ENCODE measurements around the gene NBEAL2. TPM values are rescaled to one million over a fixed set of nuclear protein-coding genes. Genes with fewer than 3 reads are reported as not detected.

Gene NBEAL2
- total RNA-seq, 1 experiment from 2014 or later, result 80.0 TPM

- Mint-ChIP-seq H3K36me3 (peaks cover 30% of the 10 kb centered on the region), H3K4me3 (no peak overlapping the region), H3K27ac (no peak overlapping the region), H3K27me3 (ENCODE audit: low read depth) (no peaks in the 10 kb centered on the region), H3K4me1 (no peaks in the 10 kb centered on the region), H3K9me3 (no peaks in the 10 kb centered on the region)
- ATAC-seq (no peak), DNase-seq (ENCODE audit: low spot score) (no peak)
- CTCF ChIA-PET, result no interaction called here
- no peak for TF ChIP-seq MYBL2 (CRISPR knock-in tag; IDR thresholded peaks at IDR 0.05)
- no peak for TF ChIP-seq NFYB (CRISPR knock-in tag; conservative IDR thresholded peaks at IDR 0.05; ENCODE audit: low read depth)
- TF ChIP-seq, protein P1, sequence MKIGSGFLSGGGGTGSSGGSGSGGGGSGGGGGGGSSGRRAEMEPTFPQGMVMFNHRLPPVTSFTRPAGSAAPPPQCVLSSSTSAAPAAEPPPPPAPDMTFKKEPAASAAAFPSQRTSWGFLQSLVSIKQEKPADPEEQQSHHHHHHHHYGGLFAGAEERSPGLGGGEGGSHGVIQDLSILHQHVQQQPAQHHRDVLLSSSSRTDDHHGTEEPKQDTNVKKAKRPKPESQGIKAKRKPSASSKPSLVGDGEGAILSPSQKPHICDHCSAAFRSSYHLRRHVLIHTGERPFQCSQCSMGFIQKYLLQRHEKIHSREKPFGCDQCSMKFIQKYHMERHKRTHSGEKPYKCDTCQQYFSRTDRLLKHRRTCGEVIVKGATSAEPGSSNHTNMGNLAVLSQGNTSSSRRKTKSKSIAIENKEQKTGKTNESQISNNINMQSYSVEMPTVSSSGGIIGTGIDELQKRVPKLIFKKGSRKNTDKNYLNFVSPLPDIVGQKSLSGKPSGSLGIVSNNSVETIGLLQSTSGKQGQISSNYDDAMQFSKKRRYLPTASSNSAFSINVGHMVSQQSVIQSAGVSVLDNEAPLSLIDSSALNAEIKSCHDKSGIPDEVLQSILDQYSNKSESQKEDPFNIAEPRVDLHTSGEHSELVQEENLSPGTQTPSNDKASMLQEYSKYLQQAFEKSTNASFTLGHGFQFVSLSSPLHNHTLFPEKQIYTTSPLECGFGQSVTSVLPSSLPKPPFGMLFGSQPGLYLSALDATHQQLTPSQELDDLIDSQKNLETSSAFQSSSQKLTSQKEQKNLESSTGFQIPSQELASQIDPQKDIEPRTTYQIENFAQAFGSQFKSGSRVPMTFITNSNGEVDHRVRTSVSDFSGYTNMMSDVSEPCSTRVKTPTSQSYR (CRISPR knock-in tag; IDR thresholded peaks at IDR 0.05), result no peak
- TF ChIP-seq ETV6 (CRISPR knock-in tag; IDR thresholded peaks at IDR 0.05), result no peak
- no peak for TF ChIP-seq GABPB1 (CRISPR knock-in tag; IDR thresholded peaks at IDR 0.05)
- no peak for TF ChIP-seq OVOL2 (CRISPR knock-in tag; IDR thresholded peaks at IDR 0.05; ENCODE audit: borderline replicate concordance)
- no peak for TF ChIP-seq KAT7 (CRISPR knock-in tag; IDR thresholded peaks at IDR 0.05; ENCODE audit: borderline replicate concordance)
- TF ChIP-seq, protein P2, sequence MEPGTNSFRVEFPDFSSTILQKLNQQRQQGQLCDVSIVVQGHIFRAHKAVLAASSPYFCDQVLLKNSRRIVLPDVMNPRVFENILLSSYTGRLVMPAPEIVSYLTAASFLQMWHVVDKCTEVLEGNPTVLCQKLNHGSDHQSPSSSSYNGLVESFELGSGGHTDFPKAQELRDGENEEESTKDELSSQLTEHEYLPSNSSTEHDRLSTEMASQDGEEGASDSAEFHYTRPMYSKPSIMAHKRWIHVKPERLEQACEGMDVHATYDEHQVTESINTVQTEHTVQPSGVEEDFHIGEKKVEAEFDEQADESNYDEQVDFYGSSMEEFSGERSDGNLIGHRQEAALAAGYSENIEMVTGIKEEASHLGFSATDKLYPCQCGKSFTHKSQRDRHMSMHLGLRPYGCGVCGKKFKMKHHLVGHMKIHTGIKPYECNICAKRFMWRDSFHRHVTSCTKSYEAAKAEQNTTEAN (CRISPR knock-in tag; IDR thresholded peaks at IDR 0.05), result no peak
- TF ChIP-seq ZNF121 (CRISPR knock-in tag; IDR thresholded peaks at IDR 0.05), result no peak
- TF ChIP-seq, protein P3, sequence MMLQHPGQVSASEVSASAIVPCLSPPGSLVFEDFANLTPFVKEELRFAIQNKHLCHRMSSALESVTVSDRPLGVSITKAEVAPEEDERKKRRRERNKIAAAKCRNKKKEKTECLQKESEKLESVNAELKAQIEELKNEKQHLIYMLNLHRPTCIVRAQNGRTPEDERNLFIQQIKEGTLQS (CRISPR knock-in tag; conservative IDR thresholded peaks at IDR 0.05), result no peak
- TF ChIP-seq ZNF416 (CRISPR knock-in tag; IDR thresholded peaks at IDR 0.05), result no peak
- TF ChIP-seq, protein P4, sequence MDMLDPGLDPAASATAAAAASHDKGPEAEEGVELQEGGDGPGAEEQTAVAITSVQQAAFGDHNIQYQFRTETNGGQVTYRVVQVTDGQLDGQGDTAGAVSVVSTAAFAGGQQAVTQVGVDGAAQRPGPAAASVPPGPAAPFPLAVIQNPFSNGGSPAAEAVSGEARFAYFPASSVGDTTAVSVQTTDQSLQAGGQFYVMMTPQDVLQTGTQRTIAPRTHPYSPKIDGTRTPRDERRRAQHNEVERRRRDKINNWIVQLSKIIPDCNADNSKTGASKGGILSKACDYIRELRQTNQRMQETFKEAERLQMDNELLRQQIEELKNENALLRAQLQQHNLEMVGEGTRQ (CRISPR knock-in tag; IDR thresholded peaks at IDR 0.05), result no peak
- no peak for TF ChIP-seq ZNF219 (CRISPR knock-in tag; IDR thresholded peaks at IDR 0.05; ENCODE audit: borderline replicate concordance)
- TF ChIP-seq, protein P5, sequence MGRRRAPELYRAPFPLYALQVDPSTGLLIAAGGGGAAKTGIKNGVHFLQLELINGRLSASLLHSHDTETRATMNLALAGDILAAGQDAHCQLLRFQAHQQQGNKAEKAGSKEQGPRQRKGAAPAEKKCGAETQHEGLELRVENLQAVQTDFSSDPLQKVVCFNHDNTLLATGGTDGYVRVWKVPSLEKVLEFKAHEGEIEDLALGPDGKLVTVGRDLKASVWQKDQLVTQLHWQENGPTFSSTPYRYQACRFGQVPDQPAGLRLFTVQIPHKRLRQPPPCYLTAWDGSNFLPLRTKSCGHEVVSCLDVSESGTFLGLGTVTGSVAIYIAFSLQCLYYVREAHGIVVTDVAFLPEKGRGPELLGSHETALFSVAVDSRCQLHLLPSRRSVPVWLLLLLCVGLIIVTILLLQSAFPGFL (CRISPR knock-in tag; IDR thresholded peaks at IDR 0.05; ENCODE audit: borderline replicate concordance), result no peak
- TF ChIP-seq CBFB (CRISPR knock-in tag; IDR thresholded peaks at IDR 0.05; ENCODE audit: low read depth), result no peak
- TF ChIP-seq, protein P6, sequence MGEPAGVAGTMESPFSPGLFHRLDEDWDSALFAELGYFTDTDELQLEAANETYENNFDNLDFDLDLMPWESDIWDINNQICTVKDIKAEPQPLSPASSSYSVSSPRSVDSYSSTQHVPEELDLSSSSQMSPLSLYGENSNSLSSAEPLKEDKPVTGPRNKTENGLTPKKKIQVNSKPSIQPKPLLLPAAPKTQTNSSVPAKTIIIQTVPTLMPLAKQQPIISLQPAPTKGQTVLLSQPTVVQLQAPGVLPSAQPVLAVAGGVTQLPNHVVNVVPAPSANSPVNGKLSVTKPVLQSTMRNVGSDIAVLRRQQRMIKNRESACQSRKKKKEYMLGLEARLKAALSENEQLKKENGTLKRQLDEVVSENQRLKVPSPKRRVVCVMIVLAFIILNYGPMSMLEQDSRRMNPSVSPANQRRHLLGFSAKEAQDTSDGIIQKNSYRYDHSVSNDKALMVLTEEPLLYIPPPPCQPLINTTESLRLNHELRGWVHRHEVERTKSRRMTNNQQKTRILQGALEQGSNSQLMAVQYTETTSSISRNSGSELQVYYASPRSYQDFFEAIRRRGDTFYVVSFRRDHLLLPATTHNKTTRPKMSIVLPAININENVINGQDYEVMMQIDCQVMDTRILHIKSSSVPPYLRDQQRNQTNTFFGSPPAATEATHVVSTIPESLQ (CRISPR knock-in tag; IDR thresholded peaks at IDR 0.05), result no peak
- no peak for TF ChIP-seq ZNF396 (CRISPR knock-in tag; IDR thresholded peaks at IDR 0.05; ENCODE audit: borderline replicate concordance)
- TF ChIP-seq, protein P7, sequence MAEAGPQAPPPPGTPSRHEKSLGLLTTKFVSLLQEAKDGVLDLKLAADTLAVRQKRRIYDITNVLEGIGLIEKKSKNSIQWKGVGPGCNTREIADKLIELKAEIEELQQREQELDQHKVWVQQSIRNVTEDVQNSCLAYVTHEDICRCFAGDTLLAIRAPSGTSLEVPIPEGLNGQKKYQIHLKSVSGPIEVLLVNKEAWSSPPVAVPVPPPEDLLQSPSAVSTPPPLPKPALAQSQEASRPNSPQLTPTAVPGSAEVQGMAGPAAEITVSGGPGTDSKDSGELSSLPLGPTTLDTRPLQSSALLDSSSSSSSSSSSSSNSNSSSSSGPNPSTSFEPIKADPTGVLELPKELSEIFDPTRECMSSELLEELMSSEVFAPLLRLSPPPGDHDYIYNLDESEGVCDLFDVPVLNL (CRISPR knock-in tag; IDR thresholded peaks at IDR 0.05; ENCODE audit: borderline replicate concordance, low read depth), result no peak
- no peak for TF ChIP-seq ELF4 (CRISPR knock-in tag; IDR thresholded peaks at IDR 0.05; ENCODE audit: low read depth)
- POLR2A ChIA-PET, result no interaction called here
Observed at GRCh38 chr3:47057212-47057671, 77.8 kb downstream of the NBEAL2 start.

Other genes with a start within 250 kb of the NBEAL2 start
- 0.31 TPM in 1 of 3 replicates, not detected in the others for gene MYL3, start 116.2 kb upstream of the NBEAL2 start, total RNA-seq (2021)
- gene PTH1R, start 101.9 kb upstream of the NBEAL2 start, total RNA-seq (2021), result 4.0 to 12.0 TPM (median 5.6 TPM) in 3 replicates
- gene CCDC12, start 2.9 kb upstream of the NBEAL2 start, total RNA-seq (2021), result 50.3 to 59.1 TPM (median 55.9 TPM) in 3 replicates
- gene SETD2, start 184.4 kb downstream of the NBEAL2 start, total RNA-seq (2021), result 33.5 to 39.8 TPM (median 33.5 TPM) in 3 replicates

Data from WTC11 (cell line).